Measurements from ENCODE around the gene MPHOSPH9. TPM values are rescaled to one million over a fixed set of nuclear protein-coding genes. Genes with fewer than 3 reads are reported as not detected.

Gene MPHOSPH9
- polyA plus RNA-seq, 1 donor (not counting 4 experiments of a cell fraction or from before 2014, with no cell fraction given): 10.7 TPM

DNA sequence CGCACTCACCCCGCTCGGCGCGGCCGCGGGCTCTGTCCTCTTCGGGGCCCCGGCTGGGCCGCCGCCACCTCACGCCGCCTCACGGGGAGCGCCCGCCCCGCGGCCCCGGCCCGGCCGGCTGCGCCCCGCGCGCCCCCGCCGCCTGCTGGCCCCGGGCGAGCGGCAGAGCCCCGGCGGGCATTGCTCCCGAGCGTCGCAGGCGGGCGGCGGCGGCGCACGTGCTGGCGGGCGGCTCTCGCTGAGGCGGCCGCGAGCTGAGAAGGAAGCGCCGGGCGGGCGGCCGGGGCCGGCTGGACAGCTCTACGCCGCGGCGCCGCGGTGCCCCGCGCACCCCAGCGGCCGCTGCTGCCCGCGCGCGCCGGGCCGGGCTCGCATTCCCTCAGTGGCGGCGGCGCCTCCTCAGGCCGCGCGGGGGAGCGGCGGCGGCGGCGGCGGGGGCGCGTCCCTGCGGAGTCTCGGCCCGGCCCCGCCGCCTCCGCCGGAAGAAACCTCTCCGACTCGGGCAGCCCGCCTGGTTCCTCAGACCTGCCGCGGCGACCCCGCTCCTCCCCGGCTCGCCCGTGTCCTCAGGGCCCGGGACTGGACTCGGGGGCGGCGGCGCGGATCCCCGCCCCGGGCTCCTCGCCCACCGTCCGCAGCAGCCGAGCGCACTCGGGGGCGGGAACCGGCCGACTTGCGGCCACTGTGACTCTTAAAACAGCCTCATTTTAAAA is 82.0 kb downstream of the MPHOSPH9 start, which contains the start of gene PITPNM2:
Gene PITPNM2, minus strand, starts transcription at position 347 of the 713 bp plus-strand sequence. CDS start 116,500 bp downstream, outside the sequence.
- Histone ChIP-seq H3K9ac (ENCODE audit: control insufficient read depth, extremely low read depth, insufficient read depth, low read length) (peak within 1 kb of the TSS; percentile 70), H3K9me1 (ENCODE audit: control insufficient read depth, extremely low read depth, insufficient read depth, low read length) (no peaks in the 10 kb centered on the region), H3K27ac (ENCODE audit: control insufficient read depth, insufficient read depth, low read length) (no peak within 1 kb of the TSS), H3K27me3 (ENCODE audit: control insufficient read depth, extremely low read depth, insufficient read depth, low read length) (no peaks in the 10 kb centered on the region), H2AFZ (ENCODE audit: control insufficient read depth, low read length) (peak within 1 kb of the TSS; percentile 61), H3K4me2 (ENCODE audit: control insufficient read depth, extremely low read depth, insufficient read depth, low read depth, low read length) (peak within 1 kb of the TSS; percentile 83), H4K20me1 (ENCODE audit: control insufficient read depth, extremely low read depth, insufficient read depth, low read length) (no peaks in the 10 kb centered on the region), H3K4me3 (ENCODE audit: control insufficient read depth in 2 of 3, extremely low read depth in 1 of 3, insufficient read depth in 2 of 3, low read depth in 1 of 3, low read length in 3 of 3) (peak within 1 kb of the TSS; percentile 70 to 75 (median 75)), H3K9me3 (ENCODE audit: control insufficient read depth, low read depth, low read length) (no peaks in the 10 kb centered on the region), H3K36me3 (ENCODE audit: control insufficient read depth in 2 of 2, extremely low read depth in 1 of 2, insufficient read depth in 2 of 2, low read length in 2 of 2) (peaks cover 0 to 2% of the 10 kb centered on the region in 2 experiments), H3K79me2 (ENCODE audit: control insufficient read depth, insufficient read depth, low read length) (no peaks in the 10 kb centered on the region), H3K4me1 (ENCODE audit: control insufficient read depth, extremely low read depth, insufficient read depth, low read length) (peaks cover 5% of the 10 kb centered on the region)
- no peak for FAIRE-seq
- DNase-seq (ENCODE audit: low read depth, low spot score): no peak
- peak in 1 of 3 experiments; percentile 44 for TF ChIP-seq CTCF (optimal IDR thresholded peaks at IDR 0.05 in 1 of 3, IDR thresholded peaks at IDR 0.05 in 1 of 3, conservative IDR thresholded peaks at IDR 0.05 in 1 of 3; ENCODE audit: extremely low read depth in 1 of 3, insufficient read depth in 2 of 3, low read length in 3 of 3)
- no peak for TF ChIP-seq EZH2 (IDR thresholded peaks at IDR 0.05; ENCODE audit: low read length)
- dilution Hi-C loops (cut with MboI; ENCODE audit: extremely low pct_ligation_motif_present, low sequenced_read_pairs): no loop called here

- H3K27me3 ChIP-seq (ENCODE audit: control insufficient read depth, extremely low read depth, insufficient read depth, low read length): no peaks in the 10 kb centered on the region
- FAIRE-seq: no peak
- peaks cover 5% of the 10 kb centered on the region for H3K4me1 ChIP-seq (ENCODE audit: control insufficient read depth, extremely low read depth, insufficient read depth, low read length)
- peak overlapping the region; percentile 63 to 70 (median 63) for H3K4me3 ChIP-seq (ENCODE audit: control insufficient read depth in 2 of 3, extremely low read depth in 1 of 3, insufficient read depth in 2 of 3, low read depth in 1 of 3, low read length in 3 of 3)
- H3K79me2 ChIP-seq (ENCODE audit: control insufficient read depth, insufficient read depth, low read length): peaks cover under 1% of the 10 kb centered on the region
- peak overlapping the region; percentile 83 for H3K4me2 ChIP-seq (ENCODE audit: control insufficient read depth, extremely low read depth, insufficient read depth, low read depth, low read length)
- peaks cover 2% of the 10 kb centered on the region for H3K9me1 ChIP-seq (ENCODE audit: control insufficient read depth, extremely low read depth, insufficient read depth, low read length)
- H3K27ac ChIP-seq (ENCODE audit: control insufficient read depth, insufficient read depth, low read length): no peak overlapping the region
- H3K9ac ChIP-seq (ENCODE audit: control insufficient read depth, extremely low read depth, insufficient read depth, low read length): peak overlapping the region; percentile 70
- H3K9me3 ChIP-seq (ENCODE audit: control insufficient read depth, low read depth, low read length): no peaks in the 10 kb centered on the region
- H2AFZ ChIP-seq (ENCODE audit: control insufficient read depth, low read length): peak overlapping the region; percentile 61
- H4K20me1 ChIP-seq (ENCODE audit: control insufficient read depth, extremely low read depth, insufficient read depth, low read length): no peaks in the 10 kb centered on the region
- dilution Hi-C loops (cut with MboI; ENCODE audit: extremely low pct_ligation_motif_present, low sequenced_read_pairs): no loop called here
- DNase-seq (ENCODE audit: low read depth, low spot score): no peak
- TF ChIP-seq CTCF (optimal IDR thresholded peaks at IDR 0.05 in 1 of 3, IDR thresholded peaks at IDR 0.05 in 1 of 3, conservative IDR thresholded peaks at IDR 0.05 in 1 of 3; ENCODE audit: extremely low read depth in 1 of 3, insufficient read depth in 2 of 3, low read length in 3 of 3) (no peak), EZH2 (IDR thresholded peaks at IDR 0.05; ENCODE audit: low read length) (no peak)
- no peaks in the 10 kb centered on the region for H3K36me3 ChIP-seq (ENCODE audit: control insufficient read depth in 2 of 2, extremely low read depth in 1 of 2, insufficient read depth in 2 of 2, low read length in 2 of 2)
These were observed 82.6 kb downstream of the MPHOSPH9 start for GRCh38 chr12:123150275-123150743.
